Renal cortical epithelial cell (primary cell): ENCODE measurements around the gene TARBP2. TPM values are rescaled to one million over a fixed set of nuclear protein-coding genes. Genes with fewer than 3 reads are reported as not detected.
"Not testable (repeated sequence)": the region's sequence is repeated elsewhere in the genome, so short reads cannot be mapped to it uniquely, and the experiment has no call there.

Experiments used
- DNase-seq: peaks from one replicate; pipeline ENCODE4 v3.0.0-alpha.2; 2011; ENCODE audit warnings: low read depth
- total RNA-seq: library from RNA; depleted of rRNA; stranded (reverse); fragments of >200 nt; gene quantifications from 2 replicates; pipeline ENCODE4 v1.2.3, GENCODE V29; 2014

TARBP2 gene
- total RNA-seq, 1 donor from 2014 or later, result 28.8 TPM

DNA sequence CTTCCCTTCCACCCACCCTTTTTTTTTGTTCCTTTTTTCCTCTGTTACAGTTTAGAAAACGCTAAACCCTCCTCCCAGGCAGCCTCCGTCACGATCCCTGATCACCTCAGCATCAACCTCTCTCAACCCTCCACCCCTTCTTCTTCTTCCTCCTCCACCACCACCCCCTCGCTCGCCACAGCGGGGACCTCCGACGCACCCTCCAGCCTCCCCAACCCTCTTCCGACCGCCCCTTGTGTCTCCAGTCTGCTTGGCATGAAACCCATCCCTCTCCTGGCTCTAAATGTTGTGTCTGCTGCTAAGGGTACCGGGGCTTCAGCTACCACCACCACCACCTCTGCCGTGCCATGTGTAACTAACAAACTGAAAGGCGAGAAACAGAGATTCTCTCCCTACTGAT lies 26.3 kb upstream of the TARBP2 start:
- no peak for DNase-seq

GRCh38 chr12:53476769-53477209 lies 24.3 kb upstream of the TARBP2 start:
- DNase-seq, result no peak

GRCh38 chr12:53478865-53479264 lies 22.2 kb upstream of the TARBP2 start:
- DNase-seq, result no peak

- DNase-seq, result no peak
Observed at GRCh38 chr12:53479331-53479730, 21.8 kb upstream of the TARBP2 start.

GRCh38 chr12:53480491-53481442 lies 20.3 kb upstream of the TARBP2 start:
- no peak for DNase-seq

- DNase-seq, result not testable (repeated sequence)
Observed at GRCh38 chr12:53481458-53481857, 19.6 kb upstream of the TARBP2 start.

- no peak for DNase-seq
Observed at GRCh38 chr12:53481939-53482586, 19.0 kb upstream of the TARBP2 start.

DNA sequence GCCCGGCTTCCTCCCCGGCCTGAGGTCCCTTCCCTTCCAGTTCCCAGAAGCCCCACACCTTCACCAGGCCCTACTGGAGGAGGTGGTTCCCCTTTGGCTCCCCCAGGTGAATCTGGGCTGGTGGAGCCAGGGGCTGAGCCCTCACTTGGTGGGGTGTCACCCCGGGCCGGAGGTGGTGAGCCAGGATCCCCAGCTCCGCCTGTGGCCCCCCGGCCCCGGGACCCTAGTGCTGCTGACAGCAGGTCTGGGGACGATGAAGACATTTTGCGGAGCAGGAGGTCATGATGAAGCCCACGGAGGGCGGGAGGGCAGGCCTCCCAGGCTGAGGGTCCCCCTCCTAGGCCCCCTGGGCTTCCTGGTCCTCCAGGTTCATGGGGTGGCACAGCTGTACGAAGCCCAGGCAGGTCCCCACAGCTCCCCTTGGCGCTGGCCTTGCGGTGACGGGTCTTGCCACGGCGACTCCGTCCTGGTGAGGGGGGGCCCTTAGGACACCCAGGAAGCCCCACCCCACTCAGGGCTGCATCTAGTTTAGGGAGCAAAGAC lies 18.4 kb upstream of the TARBP2 start:
- no peak for DNase-seq

- no peak for DNase-seq
Observed at GRCh38 chr12:53483225-53483978, 17.7 kb upstream of the TARBP2 start.

- DNase-seq, result no peak
Observed at GRCh38 chr12:53483979-53484377, 17.1 kb upstream of the TARBP2 start.

DNA sequence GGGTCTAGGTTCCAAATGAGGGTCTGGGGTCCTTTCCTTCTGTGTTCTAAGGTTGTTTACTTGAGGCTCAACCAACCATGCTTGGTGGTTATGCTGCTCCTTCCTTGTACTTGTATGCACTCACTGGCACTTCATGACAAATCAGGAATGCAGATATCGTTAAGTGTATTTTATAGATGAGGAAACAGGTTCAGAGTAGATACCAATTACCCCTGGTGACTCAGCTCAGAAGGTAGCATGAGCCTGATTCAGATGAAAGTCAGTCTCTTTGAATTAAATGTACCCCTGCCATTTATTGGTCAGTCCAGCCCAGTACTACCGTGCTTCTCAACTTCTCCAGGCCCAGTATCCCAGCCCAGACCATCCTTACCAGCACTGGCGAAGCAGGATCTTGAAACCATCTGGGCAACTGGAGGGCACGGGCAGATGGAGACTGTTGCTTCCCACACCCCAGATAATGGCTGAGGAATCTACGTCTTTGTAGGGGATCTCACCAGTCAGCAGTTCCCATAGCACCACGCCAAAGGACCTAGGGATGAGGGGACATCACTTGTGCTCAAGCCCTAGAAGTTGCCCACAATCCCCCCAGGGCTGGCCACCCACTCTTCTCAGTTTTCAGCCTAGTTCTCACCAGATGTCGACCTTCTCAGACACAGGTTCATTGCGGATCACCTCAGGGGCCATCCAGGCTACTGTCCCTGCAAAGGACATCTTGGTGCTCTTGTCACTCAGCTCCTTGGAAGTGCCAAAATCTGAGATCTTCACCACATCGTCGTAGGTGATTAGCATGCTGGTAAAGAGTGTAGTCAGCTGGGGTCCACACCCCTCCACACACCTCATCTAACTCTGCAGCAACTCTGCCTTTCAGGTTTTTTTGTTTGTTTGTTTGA lies 16.2 kb upstream of the TARBP2 start:
- peak; percentile 77 for DNase-seq

- no peak for DNase-seq
Observed at GRCh38 chr12:53485955-53486735, 14.9 kb upstream of the TARBP2 start.

GRCh38 chr12:53486736-53487487 lies 14.2 kb upstream of the TARBP2 start:
- DNase-seq, result no peak

DNA sequence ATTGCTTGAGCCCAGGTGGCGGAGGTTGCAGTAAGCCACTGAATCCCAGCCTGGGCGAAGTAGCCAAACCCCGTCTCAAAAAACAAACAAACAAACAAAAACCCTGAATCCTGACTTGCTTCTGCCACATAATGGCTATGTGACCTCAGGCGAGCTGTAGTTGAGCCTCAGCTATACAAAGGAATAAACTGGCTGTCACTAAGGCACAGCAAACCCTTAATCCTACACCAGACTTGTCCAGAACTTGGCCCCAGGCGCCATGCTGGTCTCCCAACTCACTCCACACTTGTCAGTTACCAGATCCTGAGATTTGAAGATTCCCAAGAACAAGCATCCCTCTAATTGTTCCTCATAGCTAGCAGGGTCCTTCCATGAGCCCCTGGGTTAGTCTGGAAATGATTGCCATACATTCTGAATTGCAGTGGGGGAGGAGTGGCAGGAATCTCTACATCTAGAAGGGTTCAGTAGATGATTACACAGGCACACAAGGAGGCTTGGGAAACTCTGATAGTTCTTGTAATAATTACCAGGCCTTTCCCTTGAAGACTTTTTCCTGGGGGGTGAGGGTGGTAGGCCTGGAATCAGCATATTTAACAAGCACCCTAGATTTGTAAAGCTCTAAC lies 11.7 kb upstream of the TARBP2 start:
- DNase-seq, result peak; percentile 77

- no peak for DNase-seq
Observed at GRCh38 chr12:53492188-53492587, 8.9 kb upstream of the TARBP2 start.

DNA sequence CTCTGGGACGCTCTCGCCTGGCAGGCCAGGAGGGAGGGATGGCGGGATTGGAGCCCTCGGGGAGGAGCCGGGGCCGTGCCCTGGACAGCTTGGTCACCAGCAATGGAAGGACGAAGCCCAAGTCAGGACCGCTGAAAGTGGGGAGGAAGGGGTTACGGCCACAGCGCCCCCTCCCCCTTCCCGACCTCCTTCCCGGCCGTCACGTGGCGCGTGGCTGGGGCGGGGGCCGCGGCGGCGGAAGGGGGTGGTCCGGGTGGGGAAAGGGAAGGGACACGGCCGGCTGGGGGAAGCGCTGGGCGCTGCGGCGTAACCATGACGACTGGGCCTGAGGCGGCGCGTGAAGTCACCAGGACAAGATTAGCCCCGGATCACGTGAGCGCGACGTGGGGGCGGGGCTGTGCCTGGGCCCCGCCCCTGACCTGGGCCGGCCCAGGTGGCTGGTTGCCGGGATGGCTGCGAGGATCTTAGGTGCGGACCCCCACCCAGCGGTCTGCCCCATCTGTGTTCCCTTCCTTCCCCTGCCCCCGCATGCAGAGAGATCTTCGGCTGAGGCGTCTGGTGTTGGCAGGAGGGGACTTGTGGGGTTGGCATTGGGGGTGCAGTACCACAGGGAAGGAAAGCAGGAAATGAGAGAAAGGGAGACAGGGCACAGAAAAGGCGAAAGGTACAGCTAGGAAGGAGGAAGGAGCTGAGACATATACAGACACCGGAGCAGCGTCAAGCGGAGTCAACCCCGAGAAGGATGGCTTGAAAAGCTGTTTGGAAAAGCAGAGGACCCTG lies 8.1 kb upstream of the TARBP2 start:
- DNase-seq, result peak; percentile 78

- no peak for DNase-seq
Observed at GRCh38 chr12:53493610-53494391, 7.3 kb upstream of the TARBP2 start.
